DND-41 (cell line): Measurements from ENCODE around the gene ATP2B1.

Source experiments
- ATAC-seq: fragments of 200-7000 bp; cut with Tn5 transposase; 3 replicates; pipeline ENCODE4 v1.9.1; 2021; ENCODE audit warnings: low read depth; ENCODE audit not compliant: insufficient read depth
- DNase-seq: peaks from one replicate; pipeline ENCODE4 v3.0.0-alpha.2; 2020
- H2AFZ ChIP-seq: 2 replicates; pipeline ENCODE4 v1.6.0; 2012; ENCODE audit warnings: low read depth, low read length
- H3K27ac ChIP-seq: 2 replicates; pipeline ENCODE4 v1.5.1; 2012; ENCODE audit warnings: low read length, inconsistent platforms
- H3K27me3 ChIP-seq: fragments of 200-600 bp; sonication (generic); 2 replicates; pipeline ENCODE4 v1.6.0; 2012; ENCODE audit warnings: low read length, mild to moderate bottlenecking, inconsistent platforms; ENCODE audit not compliant: insufficient read depth, poor library complexity
- H3K36me3 ChIP-seq: 2 replicates; pipeline ENCODE4 v1.5.1; 2012; ENCODE audit warnings: low read length, inconsistent platforms; ENCODE audit not compliant: insufficient read depth
- H3K4me1 ChIP-seq: 2 replicates; pipeline ENCODE4 v1.5.1; 2012; ENCODE audit warnings: mild to moderate bottlenecking, low read length; ENCODE audit not compliant: insufficient read depth
- H3K4me2 ChIP-seq: 2 replicates; pipeline ENCODE4 v1.6.0; 2012; ENCODE audit warnings: mild to moderate bottlenecking, moderate library complexity, low read length, inconsistent platforms; ENCODE audit not compliant: insufficient read depth
- H3K4me3 ChIP-seq, 2 experiments: fragments of 200-600 bp in 1 of 2; shearing (Covaris generic) in 1 of 2; 2 replicates each; pipeline ENCODE4 v1.5.1; 2012 to 2016; ENCODE audit warnings: inconsistent platforms in 2 of 2, low read length in 2 of 2, mild to moderate bottlenecking in 2 of 2, low read depth in 1 of 2, moderate library complexity in 1 of 2
- H3K79me2 ChIP-seq: 2 replicates; pipeline ENCODE4 v1.6.0; 2012; ENCODE audit warnings: low read length, inconsistent platforms; ENCODE audit not compliant: insufficient read depth
- H3K9ac ChIP-seq: 2 replicates; pipeline ENCODE4 v1.6.0; 2012; ENCODE audit warnings: low read depth, mild to moderate bottlenecking, inconsistent platforms, low read length, moderate library complexity
- H3K9me3 ChIP-seq: 2 replicates; pipeline ENCODE4 v1.5.1; 2012; ENCODE audit warnings: low read length, moderate library complexity, mild to moderate bottlenecking, inconsistent platforms; ENCODE audit not compliant: insufficient read depth, severe bottlenecking
- H4K20me1 ChIP-seq: 2 replicates; pipeline ENCODE4 v1.6.0; 2012; ENCODE audit warnings: low read length; ENCODE audit not compliant: insufficient read depth
- CTCF ChIP-seq: IDR thresholded peaks from 2 replicates; pipeline ENCODE4 v1.5.1; 2012; ENCODE audit warnings: borderline replicate concordance, low read length, moderate library complexity, mild to moderate bottlenecking; ENCODE audit not compliant: poor library complexity, severe bottlenecking; ENCODE audit errors: extremely low read depth
- EZH2 ChIP-seq: IDR thresholded peaks from 3 replicates; pipeline ENCODE4 v1.6.1; 2012; ENCODE audit warnings: borderline replicate concordance, low read depth, mild to moderate bottlenecking, moderate library complexity, low read length, inconsistent platforms; ENCODE audit not compliant: severe bottlenecking

Gene ATP2B1

GRCh38 chr12:89693639-89694202 is 14.9 kb downstream of the ATP2B1 start:
- Histone ChIP-seq H3K36me3 (no peaks in the 10 kb centered on the region), H3K9me3 (no peaks in the 10 kb centered on the region), H3K79me2 (peaks cover 80% of the 10 kb centered on the region), H4K20me1 (peaks cover 33% of the 10 kb centered on the region; the same call in 1 of the 2 replicates), H2AFZ (no peak overlapping the region), H3K4me3 (no peak overlapping the region), H3K9ac (no peak overlapping the region), H3K4me2 (no peak overlapping the region), H3K27me3 (no peaks in the 10 kb centered on the region), H3K4me1 (no peaks in the 10 kb centered on the region), H3K27ac (no peak overlapping the region)
- DNase-seq (no peak), ATAC-seq (no peak)
- TF ChIP-seq EZH2 = no peak
- no peak for TF ChIP-seq CTCF

- H3K4me1 ChIP-seq = no peaks in the 10 kb centered on the region
- peaks cover 27% of the 10 kb centered on the region; the same call in 1 of the 2 replicates for H4K20me1 ChIP-seq
- ATAC-seq = no peak
- H3K4me3 ChIP-seq = no peak overlapping the region
- H3K4me2 ChIP-seq = no peak overlapping the region
- no peak overlapping the region for H3K9ac ChIP-seq
- H2AFZ ChIP-seq = no peak overlapping the region
- TF ChIP-seq EZH2 (no peak), CTCF (no peak)
- DNase-seq = no peak
- no peaks in the 10 kb centered on the region for H3K27me3 ChIP-seq
- no peak overlapping the region for H3K27ac ChIP-seq
- H3K36me3 ChIP-seq = no peaks in the 10 kb centered on the region
- H3K79me2 ChIP-seq = peaks cover 80% of the 10 kb centered on the region
- H3K9me3 ChIP-seq = no peaks in the 10 kb centered on the region
Observed at GRCh38 chr12:89692439-89692838, 16.2 kb downstream of the ATP2B1 start.

GRCh38 chr12:89691659-89692058 is 17.0 kb downstream of the ATP2B1 start:
- H3K4me2 ChIP-seq = no peak overlapping the region
- no peak overlapping the region for H3K4me3 ChIP-seq
- H3K4me1 ChIP-seq = no peaks in the 10 kb centered on the region
- no peak overlapping the region for H3K9ac ChIP-seq
- H3K36me3 ChIP-seq = no peaks in the 10 kb centered on the region
- H3K79me2 ChIP-seq = peaks cover 83% of the 10 kb centered on the region
- no peaks in the 10 kb centered on the region for H3K27me3 ChIP-seq
- no peak overlapping the region for H3K27ac ChIP-seq
- ATAC-seq = no peak
- H3K9me3 ChIP-seq = no peaks in the 10 kb centered on the region
- DNase-seq = no peak
- H4K20me1 ChIP-seq = peaks cover 30% of the 10 kb centered on the region; the same call in 1 of the 2 replicates
- no peak for TF ChIP-seq CTCF
- no peak for TF ChIP-seq EZH2
- no peak overlapping the region for H2AFZ ChIP-seq

GRCh38 chr12:89690925-89691324 is 17.7 kb downstream of the ATP2B1 start:
- no peak for DNase-seq
- H4K20me1 ChIP-seq = peaks cover 24% of the 10 kb centered on the region; the same call in 1 of the 2 replicates
- H3K27ac ChIP-seq = no peak overlapping the region
- no peak overlapping the region for H3K4me2 ChIP-seq
- H3K36me3 ChIP-seq = no peaks in the 10 kb centered on the region
- H3K79me2 ChIP-seq = peaks cover 80% of the 10 kb centered on the region
- no peak overlapping the region for H3K9ac ChIP-seq
- TF ChIP-seq EZH2 (no peak), CTCF (no peak)
- H3K27me3 ChIP-seq = no peaks in the 10 kb centered on the region
- no peak for ATAC-seq
- no peak overlapping the region for H3K4me3 ChIP-seq
- no peak overlapping the region for H2AFZ ChIP-seq
- H3K4me1 ChIP-seq = no peaks in the 10 kb centered on the region
- no peaks in the 10 kb centered on the region for H3K9me3 ChIP-seq
